SK-N-SH (cell line): ENCODE data around the gene MIOS. TPM values are rescaled to one million over a fixed set of nuclear protein-coding genes. Genes with fewer than 3 reads are reported as not detected.

Experiments used
- CTCF ChIA-PET: fragments of 300-600, 350-600 bp; formaldehyde crosslinking; extraction: SDS; loops from one replicate; lab custom pipeline; 2021; lab: Yijun Ruan, JAX
- POLR2A ChIA-PET: fragments of 350-600 bp; sonication (Branson Sonifier 250); formaldehyde crosslinking; extraction: SDS; loops from one replicate; lab custom pipeline; 2020; ENCODE audit warnings: antibody characterized with exemption, inconsistent platforms; lab: Yijun Ruan, JAX
- DNase-seq: peaks from one replicate; pipeline ENCODE4 v3.0.0; 2012
- H2AFZ ChIP-seq: fragments of 200-600 bp; sonication (generic); 2 replicates; pipeline ENCODE4 v1.8.1; 2016; ENCODE audit warnings: antibody characterized with exemption, mild to moderate bottlenecking, low read depth
- H3F3A ChIP-seq: fragments of 200-600 bp; sonication (generic); replicated peaks from 2 replicates; pipeline ENCODE3; 2016; ENCODE audit warnings: antibody characterized with exemption, mild to moderate bottlenecking; ENCODE audit not compliant: insufficient read depth
- H3K27ac ChIP-seq, 2 experiments: fragments of 200-500 bp in 1 of 2; fragments of 200-600 bp in 1 of 2; sonication (Bioruptor generic) in 1 of 2; sonication (generic), shearing (Covaris generic) in 1 of 2; 2 replicates each; pipeline versions ENCODE4 v1.5.1 to v1.6.1; 2014 to 2016; ENCODE audit warnings: low read depth in 2 of 2, inconsistent platforms in 1 of 2, low read length in 1 of 2, mild to moderate bottlenecking in 1 of 2, mixed read lengths in 1 of 2
- H3K27me3 ChIP-seq: fragments of 200-600 bp; sonication (generic), shearing (Covaris generic); 2 replicates; pipeline ENCODE4 v1.6.1; 2016; ENCODE audit warnings: mixed run types; ENCODE audit not compliant: insufficient read depth
- H3K36me3 ChIP-seq, 2 experiments: fragments of 200-500 bp in 1 of 2; fragments of 200-600 bp in 1 of 2; sonication (Bioruptor generic) in 1 of 2; sonication (generic) in 1 of 2; replicated peaks in 1 of 2; 2 replicates each; pipeline versions ENCODE3 to v1.5.1; 2014 to 2016; ENCODE audit warnings: low read length in 1 of 2, mild to moderate bottlenecking in 1 of 2; ENCODE audit not compliant: insufficient read depth in 2 of 2, control insufficient read depth in 1 of 2
- H3K4me1 ChIP-seq, 2 experiments: fragments of 200-500 bp in 1 of 2; fragments of 200-600 bp in 1 of 2; sonication (Bioruptor generic) in 1 of 2; sonication (generic), shearing (Covaris generic) in 1 of 2; 2 replicates each; pipeline versions ENCODE4 v1.5.1 to v1.6.1; 2014 to 2016; ENCODE audit warnings: low read depth in 1 of 2, low read length in 1 of 2, mixed run types in 1 of 2; ENCODE audit not compliant: insufficient read depth in 2 of 2, control insufficient read depth in 1 of 2
- H3K4me2 ChIP-seq: fragments of 200-600 bp; sonication (generic), shearing (Covaris generic); 2 replicates; pipeline ENCODE4 v1.6.1; 2017; ENCODE audit warnings: mixed run types
- H3K4me3 ChIP-seq, 2 experiments: fragments of 200-500 bp in 1 of 2; fragments of 200-600 bp in 1 of 2; sonication (Bioruptor generic) in 1 of 2; sonication (generic), shearing (Covaris generic) in 1 of 2; 2 replicates each; pipeline versions ENCODE4 v1.5.1 to v1.8.1; 2014 to 2016; ENCODE audit warnings: low read depth in 2 of 2, inconsistent platforms in 1 of 2, low read length in 1 of 2, mild to moderate bottlenecking in 1 of 2, mixed read lengths in 1 of 2, moderate library complexity in 1 of 2
- H3K79me2 ChIP-seq: fragments of 200-600 bp; sonication (generic); 2 replicates; pipeline ENCODE4 v1.8.1; 2017; ENCODE audit warnings: mild to moderate bottlenecking; ENCODE audit not compliant: insufficient read depth
- H3K9ac ChIP-seq: fragments of 200-600 bp; sonication (generic); 2 replicates; pipeline ENCODE4 v1.6.1; 2017; ENCODE audit warnings: mixed run types
- H3K9me2 ChIP-seq: fragments of 200-600 bp; sonication (generic); 2 replicates; pipeline ENCODE4 v1.6.1; 2017; ENCODE audit warnings: mixed run types
- H3K9me3 ChIP-seq: fragments of 200-600 bp; sonication (generic); 2 replicates; pipeline ENCODE4 v1.6.1; 2017; ENCODE audit warnings: mixed run types, mild to moderate bottlenecking, moderate library complexity
- H4K20me1 ChIP-seq: fragments of 200-600 bp; sonication (generic); 2 replicates; pipeline ENCODE4 v1.6.1; 2017; ENCODE audit warnings: mild to moderate bottlenecking, mixed run types; ENCODE audit not compliant: insufficient read depth
- CHD2 ChIP-seq: fragments of 150-350 bp; IDR thresholded peaks from 2 replicates; pipeline ENCODE4 v1.6.1; 2018; ENCODE audit warnings: low read length; ENCODE audit not compliant: partially characterized antibody
- ELF1 ChIP-seq: IDR thresholded peaks from 2 replicates; pipeline ENCODE4 v1.4.0; 2012
- EP300 ChIP-seq, 2 experiments: IDR thresholded peaks; 2 replicates each; pipeline versions ENCODE4 v1.4.0 to v1.6.1; 2012; ENCODE audit warnings: borderline replicate concordance in 1 of 2, low read depth in 1 of 2, low read length in 1 of 2
- EZH2phosphoT487 ChIP-seq: fragments of 200-600 bp; sonication (generic); IDR thresholded peaks from 2 replicates; pipeline ENCODE4 v1.6.1; 2017; ENCODE audit warnings: low read depth, mixed run types, mild to moderate bottlenecking, antibody characterized with exemption, moderate library complexity, borderline replicate concordance
- FOSL2 ChIP-seq: IDR thresholded peaks from 2 replicates; pipeline ENCODE4 v1.4.0; 2012; ENCODE audit warnings: low read depth, mild to moderate bottlenecking, moderate library complexity, borderline replicate concordance
- GABPA ChIP-seq: IDR thresholded peaks from 2 replicates; pipeline ENCODE4 v1.4.0; 2012; ENCODE audit warnings: low read depth, mild to moderate bottlenecking
- GATA2 ChIP-seq: sonication (generic); formaldehyde crosslinking; IDR thresholded peaks from 2 replicates; pipeline ENCODE4 v1.5.0; 2020; ENCODE audit warnings: mild to moderate bottlenecking, missing genetic modification reagents
- JUND ChIP-seq: IDR thresholded peaks from 2 replicates; pipeline ENCODE4 v1.4.0; 2012
- MEF2A ChIP-seq: IDR thresholded peaks from 2 replicates; pipeline ENCODE4 v1.4.0; 2012; ENCODE audit warnings: low read depth, borderline replicate concordance
- MXI1 ChIP-seq: IDR thresholded peaks from 2 replicates; pipeline ENCODE4 v1.6.1; 2012; ENCODE audit warnings: mild to moderate bottlenecking, low read depth, low read length, improper control_type of control experiment
- NRF1 ChIP-seq: IDR thresholded peaks from 2 replicates; pipeline ENCODE4 v1.6.1; 2012; ENCODE audit warnings: low read depth, mild to moderate bottlenecking, low read length
- RAD21 ChIP-seq: IDR thresholded peaks from 2 replicates; pipeline ENCODE4 v1.6.1; 2012; ENCODE audit warnings: mild to moderate bottlenecking, low read length
- RCOR1 ChIP-seq: fragments of 150-350 bp; IDR thresholded peaks from 2 replicates; pipeline ENCODE4 v1.6.1; 2017; ENCODE audit warnings: antibody characterized with exemption, low read length
- RFX5 ChIP-seq: IDR thresholded peaks from 2 replicates; pipeline ENCODE4 v1.6.1; 2012; ENCODE audit warnings: mild to moderate bottlenecking, improper control_type of control experiment, low read length
- RXRA ChIP-seq: IDR thresholded peaks from 2 replicates; pipeline ENCODE4 v1.4.0; 2012; ENCODE audit warnings: low read depth, mild to moderate bottlenecking, borderline replicate concordance
- SMC3 ChIP-seq: IDR thresholded peaks from 2 replicates; pipeline ENCODE4 v1.6.1; 2012; ENCODE audit warnings: low read depth, low read length, improper control_type of control experiment
- TAF1 ChIP-seq: IDR thresholded peaks from 2 replicates; pipeline ENCODE4 v1.6.1; 2012; ENCODE audit warnings: low read depth, mild to moderate bottlenecking, low read length, moderate library complexity, borderline replicate concordance
- TCF12 ChIP-seq: IDR thresholded peaks from 2 replicates; pipeline ENCODE4 v1.4.0; 2012
- USF1 ChIP-seq: IDR thresholded peaks from 2 replicates; pipeline ENCODE4 v1.4.0; 2012; ENCODE audit warnings: low read depth, borderline replicate concordance
- YY1 ChIP-seq: IDR thresholded peaks from 2 replicates; pipeline ENCODE4 v1.4.0; 2012; ENCODE audit warnings: low read depth, mild to moderate bottlenecking
- WGBS: methylation state at CpG from one replicate; pipeline ENCODE4 v1.1.6; 2017; ENCODE audit warnings: low lambda C conversion rate; 5-methylcytosine and 5-hydroxymethylcytosine counted together
- polyA plus RNA-seq, 3 experiments: library from polyadenylated mRNA; depleted of rRNA; stranded (reverse); fragments of >200 nt; gene quantifications; 2 replicates each; pipeline ENCODE4 v1.2.3, GENCODE V29; 2012
- TF ChIP-seq, protein P1 (sequence below): IDR thresholded peaks from 2 replicates; pipeline ENCODE4 v1.4.0; 2012; ENCODE audit warnings: low read depth

Gene MIOS
- polyA plus RNA-seq, 1 of the 3 experiments (the other 2 are of a cell fraction), result 16.4 TPM

- no peaks in the 10 kb centered on the region for H3K36me3 ChIP-seq
- H3K4me3 ChIP-seq, result no peak overlapping the region
- ChIA-PET CTCF (interaction anchor here (0.9 to 1.7 kb wide), 4 partner anchors 15 to 427 kb away, joined by 3 to 4 read pairs (median 4); no protein-coding TSS in a partner anchor), POLR2A (no interaction called here)
- no peaks in the 10 kb centered on the region for H3K9me2 ChIP-seq
- H4K20me1 ChIP-seq, result no peaks in the 10 kb centered on the region
- no peak overlapping the region for H3K27ac ChIP-seq
- no peak overlapping the region for H3K9ac ChIP-seq
- no peaks in the 10 kb centered on the region for H3K4me1 ChIP-seq
- no peaks in the 10 kb centered on the region for H3F3A ChIP-seq
- DNase-seq, result no peak
- H2AFZ ChIP-seq, result no peak overlapping the region
- H3K79me2 ChIP-seq, result no peaks in the 10 kb centered on the region
- H3K27me3 ChIP-seq, result no peaks in the 10 kb centered on the region
- TF ChIP-seq FOSL2 (no peak), EZH2phosphoT487 (no peak), TAF1 (no peak), EP300 (IDR thresholded peaks at IDR 0.05; ENCODE audit: borderline replicate concordance in 1 of 2, low read depth in 1 of 2, low read length in 1 of 2) (no peak), RCOR1 (no peak), RAD21 (no peak)
- TF ChIP-seq, protein P1, sequence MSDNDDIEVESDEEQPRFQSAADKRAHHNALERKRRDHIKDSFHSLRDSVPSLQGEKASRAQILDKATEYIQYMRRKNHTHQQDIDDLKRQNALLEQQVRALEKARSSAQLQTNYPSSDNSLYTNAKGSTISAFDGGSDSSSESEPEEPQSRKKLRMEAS, result no peak
- WGBS, result 62% methylated on average over 3 of the region's 3 CpGs
- no peak overlapping the region for H3K4me2 ChIP-seq
- no peaks in the 10 kb centered on the region for H3K9me3 ChIP-seq
These were observed 42.6 kb upstream of the MIOS start for GRCh38 chr7:7524121-7524520.

- Histone ChIP-seq H3K36me3 (no peaks in the 10 kb centered on the region), H3K9me3 (no peaks in the 10 kb centered on the region), H3F3A (no peaks in the 10 kb centered on the region), H3K4me1 (no peaks in the 10 kb centered on the region), H2AFZ (no peak overlapping the region), H3K4me3 (no peak overlapping the region), H3K79me2 (no peaks in the 10 kb centered on the region), H3K27ac (no peak overlapping the region), H3K9ac (no peak overlapping the region), H3K4me2 (no peak overlapping the region), H3K27me3 (no peaks in the 10 kb centered on the region), H3K9me2 (no peaks in the 10 kb centered on the region), H4K20me1 (no peaks in the 10 kb centered on the region)
- no peak for TF ChIP-seq MXI1
- 66% methylated on average over 2 of the region's 2 CpGs for WGBS
- POLR2A ChIA-PET, result no interaction called here
- no peak for DNase-seq
- CTCF ChIA-PET, result interaction anchor here (0.6 to 1.4 kb wide), 4 partner anchors 13 to 103 kb away, joined by 3 read pairs; no protein-coding TSS in a partner anchor
These were observed 40.7 kb upstream of the MIOS start for GRCh38 chr7:7526006-7526405.

DNA sequence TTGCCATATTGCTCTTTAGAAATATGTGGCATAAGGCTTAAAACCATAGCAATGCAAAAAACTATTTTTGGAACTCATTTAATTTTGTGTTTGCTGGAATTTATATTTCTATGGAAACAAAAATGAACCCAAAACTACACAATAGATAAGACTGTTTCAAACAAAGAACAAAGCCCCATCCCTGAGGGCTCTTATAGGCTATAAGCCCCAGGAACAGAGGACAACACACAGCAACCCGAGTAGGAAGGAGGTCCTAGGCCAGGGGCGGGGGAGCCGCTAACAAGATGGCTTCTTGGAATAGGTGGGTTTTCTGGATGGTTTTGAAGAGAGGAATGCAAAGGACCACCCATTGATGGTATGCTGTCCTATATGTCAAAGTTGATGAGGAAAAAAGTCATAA is 39.6 kb upstream of the MIOS start:
- Histone ChIP-seq H3K9ac (no peak overlapping the region), H3K4me3 (no peak overlapping the region), H3K9me3 (no peaks in the 10 kb centered on the region), H3K36me3 (no peaks in the 10 kb centered on the region), H3K4me1 (no peaks in the 10 kb centered on the region), H3F3A (no peaks in the 10 kb centered on the region), H4K20me1 (no peaks in the 10 kb centered on the region), H3K4me2 (no peak overlapping the region), H3K9me2 (no peaks in the 10 kb centered on the region), H3K27me3 (no peaks in the 10 kb centered on the region), H3K79me2 (no peaks in the 10 kb centered on the region), H3K27ac (no peak overlapping the region), H2AFZ (no peak overlapping the region)
- CTCF ChIA-PET, result interaction anchor here (1.1 kb wide), 1 partner anchor 104 kb away, joined by 3 read pairs; no protein-coding TSS in a partner anchor
- DNase-seq, result no peak
- POLR2A ChIA-PET, result no interaction called here
- WGBS, result 73% methylated on average over 3 of the region's 3 CpGs
- TF ChIP-seq RAD21, result no peak
- no peak for TF ChIP-seq GATA2 (CRISPR knock-in tag)
- no peak for TF ChIP-seq JUND
- no peak for TF ChIP-seq RXRA
- no peak for TF ChIP-seq GABPA
- no peak for TF ChIP-seq SMC3
- no peak for TF ChIP-seq ELF1
- no peak for TF ChIP-seq CHD2
- no peak for TF ChIP-seq FOSL2
- no peak for TF ChIP-seq RFX5
- no peak for TF ChIP-seq MEF2A
- no peak for TF ChIP-seq YY1
- TF ChIP-seq USF1, result no peak
- TF ChIP-seq EP300 (IDR thresholded peaks at IDR 0.05; ENCODE audit: borderline replicate concordance in 1 of 2, low read depth in 1 of 2, low read length in 1 of 2), result no peak
- TF ChIP-seq TCF12, result no peak
- no peak for TF ChIP-seq NRF1
